DND-41 (cell line): ENCODE results near the gene NDC80.

Experiments used
- ATAC-seq: fragments of 200-7000 bp; cut with Tn5 transposase; 3 replicates; pipeline ENCODE4 v1.9.1; 2021; ENCODE audit warnings: low read depth; ENCODE audit not compliant: insufficient read depth
- DNase-seq: peaks from one replicate; pipeline ENCODE4 v3.0.0-alpha.2; 2020
- H2AFZ ChIP-seq: 2 replicates; pipeline ENCODE4 v1.6.0; 2012; ENCODE audit warnings: low read depth, low read length
- H3K27ac ChIP-seq: 2 replicates; pipeline ENCODE4 v1.5.1; 2012; ENCODE audit warnings: low read length, inconsistent platforms
- H3K27me3 ChIP-seq: fragments of 200-600 bp; sonication (generic); 2 replicates; pipeline ENCODE4 v1.6.0; 2012; ENCODE audit warnings: low read length, mild to moderate bottlenecking, inconsistent platforms; ENCODE audit not compliant: insufficient read depth, poor library complexity
- H3K36me3 ChIP-seq: 2 replicates; pipeline ENCODE4 v1.5.1; 2012; ENCODE audit warnings: low read length, inconsistent platforms; ENCODE audit not compliant: insufficient read depth
- H3K4me1 ChIP-seq: 2 replicates; pipeline ENCODE4 v1.5.1; 2012; ENCODE audit warnings: mild to moderate bottlenecking, low read length; ENCODE audit not compliant: insufficient read depth
- H3K4me2 ChIP-seq: 2 replicates; pipeline ENCODE4 v1.6.0; 2012; ENCODE audit warnings: mild to moderate bottlenecking, moderate library complexity, low read length, inconsistent platforms; ENCODE audit not compliant: insufficient read depth
- H3K4me3 ChIP-seq, 2 experiments: fragments of 200-600 bp in 1 of 2; shearing (Covaris generic) in 1 of 2; 2 replicates each; pipeline ENCODE4 v1.5.1; 2012 to 2016; ENCODE audit warnings: inconsistent platforms in 2 of 2, low read length in 2 of 2, mild to moderate bottlenecking in 2 of 2, low read depth in 1 of 2, moderate library complexity in 1 of 2
- H3K79me2 ChIP-seq: 2 replicates; pipeline ENCODE4 v1.6.0; 2012; ENCODE audit warnings: low read length, inconsistent platforms; ENCODE audit not compliant: insufficient read depth
- H3K9ac ChIP-seq: 2 replicates; pipeline ENCODE4 v1.6.0; 2012; ENCODE audit warnings: low read depth, mild to moderate bottlenecking, inconsistent platforms, low read length, moderate library complexity
- H3K9me3 ChIP-seq: 2 replicates; pipeline ENCODE4 v1.5.1; 2012; ENCODE audit warnings: low read length, moderate library complexity, mild to moderate bottlenecking, inconsistent platforms; ENCODE audit not compliant: insufficient read depth, severe bottlenecking
- H4K20me1 ChIP-seq: 2 replicates; pipeline ENCODE4 v1.6.0; 2012; ENCODE audit warnings: low read length; ENCODE audit not compliant: insufficient read depth
- CTCF ChIP-seq: IDR thresholded peaks from 2 replicates; pipeline ENCODE4 v1.5.1; 2012; ENCODE audit warnings: borderline replicate concordance, low read length, moderate library complexity, mild to moderate bottlenecking; ENCODE audit not compliant: poor library complexity, severe bottlenecking; ENCODE audit errors: extremely low read depth
- EZH2 ChIP-seq: IDR thresholded peaks from 3 replicates; pipeline ENCODE4 v1.6.1; 2012; ENCODE audit warnings: borderline replicate concordance, low read depth, mild to moderate bottlenecking, moderate library complexity, low read length, inconsistent platforms; ENCODE audit not compliant: severe bottlenecking

NDC80 gene

GRCh38 chr18:2572892-2573291 is 1.5 kb downstream of the NDC80 start:
- Histone ChIP-seq H3K4me3 (peak overlapping the region; percentile 67 to 73), H3K9ac (peak overlapping the region; percentile 85), H3K4me2 (peak overlapping the region; percentile 77), H3K79me2 (peaks cover 98% of the 10 kb centered on the region), H3K4me1 (peaks cover 67% of the 10 kb centered on the region), H3K27ac (peak overlapping the region; percentile 95), H3K9me3 (no peaks in the 10 kb centered on the region), H3K27me3 (no peaks in the 10 kb centered on the region), H2AFZ (no peak overlapping the region), H4K20me1 (no peaks in the 10 kb centered on the region), H3K36me3 (peaks cover 52% of the 10 kb centered on the region)
- TF ChIP-seq CTCF, result no peak
- TF ChIP-seq EZH2, result no peak
- DNase-seq (no peak), ATAC-seq (no peak)

GRCh38 chr18:2573408-2573807 is 2.1 kb downstream of the NDC80 start:
- H3K9ac ChIP-seq, result peak overlapping the region; percentile 85
- peaks cover 62% of the 10 kb centered on the region for H3K4me1 ChIP-seq
- no peak overlapping the region for H2AFZ ChIP-seq
- peak overlapping the region; percentile 77 for H3K4me2 ChIP-seq
- H3K27me3 ChIP-seq, result no peaks in the 10 kb centered on the region
- TF ChIP-seq EZH2 (no peak), CTCF (no peak)
- H3K4me3 ChIP-seq, result peak overlapping the region; percentile 67 to 73; a peak in 3 of 4 replicates
- peaks cover 55% of the 10 kb centered on the region for H3K36me3 ChIP-seq
- no peak for ATAC-seq
- no peaks in the 10 kb centered on the region for H4K20me1 ChIP-seq
- no peak for DNase-seq
- peaks cover 97% of the 10 kb centered on the region for H3K79me2 ChIP-seq
- no peaks in the 10 kb centered on the region for H3K9me3 ChIP-seq
- H3K27ac ChIP-seq, result peak overlapping the region; percentile 95; the same call in 1 of the 2 replicates

- Histone ChIP-seq H4K20me1 (no peaks in the 10 kb centered on the region), H3K4me1 (peaks cover 35% of the 10 kb centered on the region), H3K9ac (no peak overlapping the region), H3K27ac (no peak overlapping the region), H3K27me3 (no peaks in the 10 kb centered on the region), H2AFZ (no peak overlapping the region), H3K9me3 (no peaks in the 10 kb centered on the region), H3K4me2 (no peak overlapping the region), H3K79me2 (peaks cover 22% of the 10 kb centered on the region), H3K4me3 (no peak overlapping the region), H3K36me3 (peaks cover 93% of the 10 kb centered on the region)
- DNase-seq (no peak), ATAC-seq (peak; percentile 51)
- TF ChIP-seq CTCF (no peak), EZH2 (no peak)
Observed at GRCh38 chr18:2587788-2588187, 16.4 kb downstream of the NDC80 start.
